Measurements from ENCODE around the gene RNU7-1.

- TF ChIP-seq POLR2AphosphoS5 (IDR thresholded peaks at IDR 0.05): no peak
- TF ChIP-seq, protein P1, sequence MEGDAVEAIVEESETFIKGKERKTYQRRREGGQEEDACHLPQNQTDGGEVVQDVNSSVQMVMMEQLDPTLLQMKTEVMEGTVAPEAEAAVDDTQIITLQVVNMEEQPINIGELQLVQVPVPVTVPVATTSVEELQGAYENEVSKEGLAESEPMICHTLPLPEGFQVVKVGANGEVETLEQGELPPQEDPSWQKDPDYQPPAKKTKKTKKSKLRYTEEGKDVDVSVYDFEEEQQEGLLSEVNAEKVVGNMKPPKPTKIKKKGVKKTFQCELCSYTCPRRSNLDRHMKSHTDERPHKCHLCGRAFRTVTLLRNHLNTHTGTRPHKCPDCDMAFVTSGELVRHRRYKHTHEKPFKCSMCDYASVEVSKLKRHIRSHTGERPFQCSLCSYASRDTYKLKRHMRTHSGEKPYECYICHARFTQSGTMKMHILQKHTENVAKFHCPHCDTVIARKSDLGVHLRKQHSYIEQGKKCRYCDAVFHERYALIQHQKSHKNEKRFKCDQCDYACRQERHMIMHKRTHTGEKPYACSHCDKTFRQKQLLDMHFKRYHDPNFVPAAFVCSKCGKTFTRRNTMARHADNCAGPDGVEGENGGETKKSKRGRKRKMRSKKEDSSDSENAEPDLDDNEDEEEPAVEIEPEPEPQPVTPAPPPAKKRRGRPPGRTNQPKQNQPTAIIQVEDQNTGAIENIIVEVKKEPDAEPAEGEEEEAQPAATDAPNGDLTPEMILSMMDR (IDR thresholded peaks at IDR 0.05 in 8 of 11, conservative IDR thresholded peaks at IDR 0.05 in 3 of 11): no peak
- no peak for TF ChIP-seq POLR2A (IDR thresholded peaks at IDR 0.05)
Observed at GRCh38 chr12:6921539-6921938, 22.1 kb upstream of the RNU7-1 start.

All from spleen (tissue), 7 donors.